GM19240 (cell line): ENCODE measurements around the gene YIF1B.
A peak's percentile ranks its signal among the peaks of the same experiment; 100 is the strongest.
"Not testable (repeated sequence)": the region's sequence is repeated elsewhere in the genome, so short reads cannot be mapped to it uniquely, and the experiment has no call there.

Experiments used
- DNase-seq: peaks from one replicate; pipeline ENCODE4 v3.0.0; 2011; ENCODE audit warnings: low spot score; ENCODE audit not compliant: insufficient read length

YIF1B gene, protein sequence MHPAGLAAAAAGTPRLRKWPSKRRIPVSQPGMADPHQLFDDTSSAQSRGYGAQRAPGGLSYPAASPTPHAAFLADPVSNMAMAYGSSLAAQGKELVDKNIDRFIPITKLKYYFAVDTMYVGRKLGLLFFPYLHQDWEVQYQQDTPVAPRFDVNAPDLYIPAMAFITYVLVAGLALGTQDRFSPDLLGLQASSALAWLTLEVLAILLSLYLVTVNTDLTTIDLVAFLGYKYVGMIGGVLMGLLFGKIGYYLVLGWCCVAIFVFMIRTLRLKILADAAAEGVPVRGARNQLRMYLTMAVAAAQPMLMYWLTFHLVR

GRCh38 chr19:38315657-38316476 is at the start of gene YIF1B:
TSS of gene YIF1B (minus strand) at chr19:38315947. CDS start at chr19:38315917, 30 bp downstream.
- DNase-seq, result peak; percentile 99

- DNase-seq, result not testable (repeated sequence)
Measured at GRCh38 chr19:38362946-38363688, 47.4 kb upstream of the YIF1B start.

DNA sequence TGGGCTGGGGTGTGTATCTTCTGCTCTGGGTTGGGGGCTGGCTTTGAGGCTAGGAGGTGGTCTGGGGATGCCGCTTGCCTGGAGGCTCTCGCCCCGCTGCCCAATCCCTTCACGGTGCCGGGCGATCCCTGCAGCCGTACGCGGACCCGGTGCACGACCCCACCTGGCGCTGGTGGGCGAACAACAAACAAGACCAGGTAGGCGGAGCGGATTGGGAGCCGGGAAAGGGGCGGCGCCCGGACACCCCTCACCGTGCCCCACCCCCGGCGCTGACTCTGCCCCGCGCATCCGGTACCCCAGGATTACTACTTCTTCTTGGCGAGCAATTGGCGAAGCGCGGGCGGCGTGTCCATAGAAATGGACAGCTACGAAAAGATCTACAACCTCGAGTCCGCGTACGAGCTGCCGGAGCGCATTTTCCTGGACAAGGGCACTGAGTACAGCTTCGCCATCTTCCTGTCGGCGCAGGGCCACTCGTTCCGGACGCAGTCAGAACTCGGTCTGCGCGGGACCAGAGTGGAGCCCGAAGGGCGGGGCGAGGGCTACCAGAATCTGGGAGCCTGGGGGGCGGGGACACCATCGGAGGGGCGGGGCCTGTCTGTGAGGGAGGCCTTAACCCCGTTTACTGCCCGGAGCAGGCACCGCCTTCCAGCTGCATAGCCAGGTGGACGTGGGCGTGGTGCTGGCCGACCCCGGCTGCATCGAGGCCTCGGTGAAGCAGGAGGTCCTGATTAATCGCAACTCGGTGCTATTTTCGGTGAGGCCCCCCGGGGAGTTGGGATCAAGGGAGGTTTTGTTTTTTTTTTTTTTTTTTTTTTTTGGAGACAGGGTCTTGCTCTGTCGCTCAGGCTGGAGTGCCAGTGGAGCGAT is 46.6 kb upstream of the YIF1B start:
- peak; percentile 59 for DNase-seq

GRCh38 chr19:38361633-38362075 is 45.9 kb upstream of the YIF1B start:
- peak; percentile 60 for DNase-seq

- DNase-seq, result no peak
Measured at GRCh38 chr19:38360839-38361631, 45.3 kb upstream of the YIF1B start.

GRCh38 chr19:38360351-38360750 is 44.6 kb upstream of the YIF1B start:
- DNase-seq, result no peak

DNA sequence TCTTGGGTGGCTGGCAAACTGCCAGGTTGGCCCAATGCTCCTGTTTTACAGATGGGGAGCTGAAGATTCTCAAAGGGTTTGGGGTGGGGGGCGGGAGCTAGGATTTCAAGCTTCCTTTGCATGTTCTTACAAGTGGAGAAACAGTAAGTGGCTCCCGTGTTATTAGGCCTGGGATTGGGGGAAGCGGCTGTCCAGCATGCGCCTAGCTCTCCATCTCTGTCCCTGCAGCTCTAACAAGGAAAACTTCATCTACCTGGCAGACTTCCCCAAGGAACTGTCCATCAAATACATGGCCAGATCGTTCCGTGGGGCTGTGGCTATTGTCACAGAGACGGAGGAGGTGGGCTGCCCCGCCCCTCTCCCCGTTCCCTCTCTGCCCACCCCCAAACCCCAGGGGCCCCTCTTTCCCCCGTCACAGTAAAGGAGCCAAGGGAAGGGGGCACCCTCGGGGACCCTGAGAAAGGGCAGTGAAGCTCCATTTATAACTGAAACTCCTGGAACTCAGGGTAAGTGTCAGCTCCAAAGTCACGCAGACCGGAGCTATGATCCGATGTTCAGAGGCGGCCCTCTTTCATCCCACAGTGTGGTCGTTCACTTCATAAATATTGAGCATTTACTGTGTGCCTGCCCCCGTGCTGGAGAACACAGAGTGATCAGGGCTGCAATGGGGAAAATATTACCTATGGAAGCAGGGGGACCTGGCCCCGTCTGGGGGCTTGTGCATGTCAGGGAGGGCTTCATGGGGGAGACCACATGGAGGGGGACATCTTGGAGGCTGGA is 43.7 kb upstream of the YIF1B start:
- no peak for DNase-seq

DNA sequence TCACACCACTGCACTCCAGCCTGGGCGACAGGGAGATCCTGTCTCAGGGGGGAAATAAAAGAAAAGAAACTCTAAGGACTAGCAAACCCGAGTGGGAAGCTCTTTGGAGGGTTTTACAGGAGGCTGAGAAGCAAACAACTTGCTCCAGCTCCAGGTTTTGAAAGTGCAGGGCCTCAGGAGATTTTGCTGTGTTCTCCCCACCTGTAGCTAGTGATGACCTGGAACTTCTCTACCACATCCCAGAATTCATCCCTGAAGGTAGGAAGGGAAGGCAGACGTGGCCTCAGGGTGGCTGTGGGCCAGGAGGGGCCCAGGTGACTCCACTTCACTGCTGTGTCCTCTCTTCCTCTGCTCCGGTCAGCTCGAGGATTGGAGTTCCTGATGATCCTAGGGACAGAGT is 42.3 kb upstream of the YIF1B start:
- DNase-seq, result no peak

DNA sequence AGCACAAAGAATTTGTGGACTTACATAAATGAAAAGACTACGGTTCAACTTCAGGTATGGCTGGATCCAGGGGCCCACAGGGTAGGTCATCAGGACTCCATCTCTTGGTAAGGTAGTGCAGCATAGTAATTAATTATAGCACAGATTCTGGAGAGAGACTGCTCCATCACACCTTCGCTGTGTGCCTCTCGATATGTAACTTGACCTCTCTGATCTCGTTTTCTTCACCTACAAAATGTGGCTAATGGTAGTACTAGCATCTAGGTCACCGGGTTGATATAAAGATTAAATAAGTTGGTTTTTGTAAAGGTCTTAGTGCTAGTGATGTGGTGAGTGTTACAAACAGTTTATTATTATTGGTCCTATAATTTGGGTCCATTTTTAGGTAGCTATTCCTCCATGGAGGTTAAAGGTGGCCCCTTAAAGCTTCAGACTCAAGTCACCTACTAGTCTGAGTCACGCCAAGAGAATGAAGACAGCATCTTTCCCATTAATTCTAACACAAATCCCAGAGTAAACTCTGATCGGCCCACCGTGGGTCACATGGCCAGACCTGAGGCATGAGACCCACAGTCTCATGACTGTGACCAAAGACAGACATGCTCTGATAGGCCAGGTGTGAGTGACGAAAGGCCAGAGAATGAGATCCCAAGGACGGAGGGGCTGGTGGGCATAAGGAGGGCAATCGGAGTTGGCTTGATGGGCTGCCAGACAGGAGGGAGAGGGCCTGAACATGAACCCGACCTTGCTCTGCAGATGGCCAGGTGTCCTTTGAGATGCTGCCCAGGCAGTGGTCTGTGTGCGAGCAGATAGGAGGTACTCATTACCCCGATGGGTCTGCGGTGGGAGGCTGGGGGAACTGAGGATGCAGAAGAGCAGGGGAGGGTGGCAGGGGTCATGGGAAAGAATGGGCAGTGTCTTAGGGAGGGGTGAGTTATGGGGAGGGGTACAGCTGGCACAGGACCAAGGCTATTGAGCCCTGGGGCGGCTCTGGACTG is 40.3 kb upstream of the YIF1B start:
- no peak for DNase-seq

DNA sequence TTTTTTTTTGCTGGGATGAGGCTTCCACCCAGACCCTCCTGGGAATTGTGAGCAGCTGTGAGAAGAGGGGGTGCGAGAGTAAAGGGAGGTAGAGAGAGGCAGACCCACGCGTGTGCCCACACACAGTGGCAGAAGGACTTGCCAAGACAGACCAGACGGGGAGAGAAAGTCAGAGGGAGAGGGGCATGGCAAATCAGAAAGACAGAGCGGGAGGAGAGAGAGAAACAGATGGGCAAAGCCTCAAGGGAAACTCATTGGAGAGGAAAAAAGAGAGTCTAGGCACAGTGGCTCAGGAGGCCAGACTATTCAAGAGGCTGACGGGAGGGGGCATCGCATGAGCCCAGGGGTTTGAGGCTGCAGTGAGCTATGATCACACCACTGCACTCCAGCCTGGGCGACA is 36.9 kb upstream of the YIF1B start:
- no peak for DNase-seq

DNA sequence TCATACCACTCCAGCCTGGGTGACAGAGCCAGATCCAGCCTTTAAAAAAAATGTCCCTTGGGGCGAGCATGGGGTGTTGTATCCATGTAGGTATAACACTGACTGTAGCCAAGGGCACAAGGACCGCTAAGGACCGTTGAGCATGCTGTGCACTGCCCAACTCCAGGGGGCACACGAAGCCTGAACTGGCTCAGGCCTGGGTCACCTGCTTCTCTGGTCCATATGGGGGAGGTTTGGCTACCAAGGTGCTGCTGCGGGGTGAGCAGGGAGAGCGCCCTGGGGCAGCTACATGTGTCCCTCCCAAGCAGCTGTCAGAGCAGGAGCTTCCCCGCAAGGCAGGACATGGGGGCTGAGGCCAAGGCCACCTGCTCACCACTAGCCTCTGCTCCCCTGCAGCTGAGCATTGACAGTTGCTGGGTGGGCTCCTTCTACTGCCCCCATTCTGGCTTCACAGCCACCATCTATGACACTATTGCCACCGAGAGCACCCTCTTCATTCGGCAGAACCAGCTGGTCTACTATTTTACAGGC is 36.2 kb upstream of the YIF1B start:
- no peak for DNase-seq

DNA sequence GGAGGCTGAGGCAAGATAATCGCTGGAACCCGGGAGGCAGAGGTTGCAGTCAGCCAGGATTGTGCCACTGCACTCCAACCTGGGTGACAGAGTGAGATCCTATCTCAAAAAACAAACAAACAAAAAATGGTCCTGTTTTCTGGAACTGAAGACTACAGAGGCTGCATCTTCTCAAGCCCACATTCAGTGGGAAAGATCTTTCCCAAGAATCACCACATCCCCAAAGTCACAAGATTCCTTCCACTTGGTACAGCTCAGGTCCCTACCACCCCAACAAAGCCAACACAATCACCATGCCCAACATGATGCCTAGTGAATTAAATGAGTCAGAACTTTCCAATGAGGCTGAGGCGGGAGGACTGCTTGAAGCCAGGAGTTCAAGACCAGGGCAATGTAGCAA is 35.1 kb upstream of the YIF1B start:
- DNase-seq, result no peak

GRCh38 chr19:38346837-38347236 is 31.1 kb upstream of the YIF1B start:
- no peak for DNase-seq

DNA sequence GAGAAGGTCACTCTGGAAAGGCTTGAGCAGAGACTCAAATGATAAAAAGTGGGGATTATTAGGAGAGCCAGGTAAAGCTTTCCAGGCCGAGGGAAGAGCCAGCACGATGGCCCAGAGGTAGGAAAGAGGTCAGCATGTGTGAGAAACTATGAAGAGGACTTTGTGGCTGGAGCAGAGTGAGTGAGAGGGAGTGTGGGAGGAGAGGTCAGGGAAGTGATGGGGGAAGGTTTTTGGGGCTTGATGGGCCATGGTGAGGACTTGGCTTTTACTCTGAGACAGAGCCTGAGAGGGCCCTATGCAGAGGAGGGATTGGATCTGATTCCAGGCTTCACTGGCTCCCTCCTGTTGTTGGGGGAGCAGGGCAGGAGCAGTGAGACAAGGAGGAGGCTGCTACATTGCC is 25.2 kb upstream of the YIF1B start:
- DNase-seq, result no peak

DNA sequence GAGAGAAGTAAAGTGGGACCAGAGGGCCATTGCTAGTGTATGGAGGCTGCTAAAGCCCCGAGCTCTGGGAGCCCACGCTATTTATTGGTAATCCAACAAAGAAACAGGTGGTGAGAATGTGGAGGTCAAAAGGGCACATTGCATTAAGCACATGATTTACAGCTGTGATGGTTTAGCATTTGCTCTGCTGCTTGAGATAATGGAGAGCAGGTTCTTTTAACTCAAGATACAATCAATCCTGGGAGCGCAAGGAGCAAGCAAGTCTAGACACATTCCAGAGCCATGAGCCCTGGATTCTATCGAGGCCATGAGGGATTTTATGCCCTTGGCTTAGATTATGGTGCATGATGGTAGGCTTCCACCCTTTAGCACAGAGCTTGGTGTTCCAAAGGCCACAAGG is 23.3 kb upstream of the YIF1B start:
- DNase-seq, result not testable (repeated sequence)

GRCh38 chr19:38337360-38337653 is 21.6 kb upstream of the YIF1B start:
- no peak for DNase-seq

DNA sequence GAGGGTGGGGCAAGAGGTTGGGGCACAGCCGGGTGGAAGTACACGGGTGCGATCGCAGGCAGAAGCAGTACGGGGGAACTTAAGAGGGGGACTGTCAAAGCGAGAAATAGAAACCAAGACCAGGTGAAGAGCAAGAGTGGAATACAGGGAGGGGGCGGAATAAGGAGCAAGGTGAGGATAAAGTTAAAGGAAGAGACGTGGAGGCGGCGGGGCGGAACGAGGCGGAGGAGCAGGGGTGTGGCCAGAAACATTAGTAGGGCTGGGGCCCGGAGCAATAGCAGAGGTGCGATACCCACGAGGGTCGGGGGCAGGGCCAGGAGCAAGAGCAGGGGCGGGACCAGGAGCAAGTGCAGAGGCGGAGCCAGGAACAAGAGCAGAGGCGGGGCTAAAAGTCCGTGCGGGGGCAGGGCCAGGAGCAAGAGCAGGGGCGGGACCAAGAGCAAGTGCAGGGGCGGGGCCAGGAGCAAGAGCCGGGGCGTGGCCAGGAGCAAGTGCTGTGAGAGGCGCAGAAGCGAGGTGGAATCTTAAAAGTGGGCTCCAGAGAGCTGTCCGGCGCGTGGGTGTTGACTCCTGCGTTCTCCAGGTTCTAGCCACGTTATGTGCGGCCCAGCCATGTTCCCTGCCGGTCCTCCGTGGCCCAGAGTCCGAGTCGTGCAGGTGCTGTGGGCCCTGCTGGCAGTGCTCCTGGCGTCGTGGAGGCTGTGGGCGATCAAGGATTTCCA is 21.1 kb upstream of the YIF1B start:
- DNase-seq, result peak; percentile 85
